ENCODE results near the gene COBL.

GRCh38 chr7:51077316-51077986, 239.2 kb downstream of the COBL start:
- no peak for TF ChIP-seq TAF1 (IDR thresholded peaks at IDR 0.05; ENCODE audit: low read depth)
- no peak for TF ChIP-seq TEAD4 (IDR thresholded peaks at IDR 0.05)
- TF ChIP-seq REST (IDR thresholded peaks at IDR 0.05; ENCODE audit: low read depth), result no peak
- no peak for TF ChIP-seq NFIC (IDR thresholded peaks at IDR 0.05)
